NCI-H748 treated with DMSO at 0.1 percent for 48 hours (cell line): Measurements from ENCODE around the gene FMNL1.

Experiments
- DNase-seq: peaks from one replicate; lab custom pipeline; 2025; lab: John Stamatoyannopoulos, UW

Gene FMNL1

DNA sequence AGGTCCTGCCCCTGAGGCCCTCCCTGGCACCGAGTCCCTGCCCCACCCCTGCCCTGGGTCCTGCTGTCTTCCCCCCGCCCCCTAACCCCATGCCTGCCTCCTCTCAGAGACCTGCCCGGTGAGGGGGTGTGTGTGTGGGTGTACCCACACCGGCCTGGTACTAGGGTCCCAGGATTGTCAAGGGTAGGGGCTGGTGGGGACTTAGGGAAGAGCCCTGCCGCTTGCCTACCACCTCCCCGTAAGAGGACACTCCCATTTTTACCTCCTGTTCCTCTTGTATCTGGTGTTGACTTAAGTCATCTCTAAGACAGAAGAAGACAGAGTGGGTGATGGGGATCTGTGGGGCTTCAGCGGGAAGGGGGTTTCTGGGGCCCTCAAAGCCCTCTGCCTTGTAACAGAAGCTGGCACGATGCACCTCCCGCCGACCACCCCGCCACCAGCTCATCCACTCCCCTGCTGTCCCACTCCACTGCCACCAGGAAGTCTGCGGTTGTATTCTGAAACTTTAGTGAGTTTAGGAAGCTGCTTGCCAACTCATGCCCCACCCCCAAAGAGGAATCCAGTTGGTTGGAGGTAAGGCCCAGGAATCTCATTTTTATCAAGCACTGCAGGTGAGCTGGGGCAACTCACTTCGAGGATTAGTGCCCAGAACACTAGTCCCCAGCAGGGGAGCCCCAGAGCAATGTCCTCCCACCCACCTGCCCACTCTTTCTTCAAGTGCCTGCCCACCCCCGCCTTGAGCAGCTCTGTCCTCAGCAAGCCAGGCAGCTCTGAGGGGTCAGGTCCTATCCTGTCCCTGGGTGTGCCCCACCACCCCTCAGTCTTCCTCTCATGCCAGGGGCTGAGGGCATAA is 34.7 kb downstream of the FMNL1 start:
- no peak for DNase-seq

DNA sequence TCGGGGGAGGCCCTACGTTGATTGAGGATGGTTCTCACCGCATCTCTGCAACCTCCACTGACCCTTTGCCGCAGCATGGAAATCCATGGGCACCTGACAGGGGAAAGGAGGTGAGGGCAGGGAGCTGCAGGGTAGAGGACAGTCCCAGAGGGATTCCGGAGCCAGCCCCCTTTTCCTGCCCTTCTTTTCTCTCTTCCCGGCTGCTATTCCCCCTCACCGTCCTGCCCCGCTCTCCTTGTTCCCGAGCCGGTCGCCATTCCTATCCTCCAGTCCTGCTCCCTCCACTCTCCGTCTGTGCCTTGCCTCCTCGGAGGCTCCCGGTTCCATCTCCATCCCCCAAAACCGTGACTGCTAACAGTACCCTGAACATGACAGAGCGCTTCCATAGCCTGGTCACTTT is 35.4 kb downstream of the FMNL1 start:
- no peak for DNase-seq

DNA sequence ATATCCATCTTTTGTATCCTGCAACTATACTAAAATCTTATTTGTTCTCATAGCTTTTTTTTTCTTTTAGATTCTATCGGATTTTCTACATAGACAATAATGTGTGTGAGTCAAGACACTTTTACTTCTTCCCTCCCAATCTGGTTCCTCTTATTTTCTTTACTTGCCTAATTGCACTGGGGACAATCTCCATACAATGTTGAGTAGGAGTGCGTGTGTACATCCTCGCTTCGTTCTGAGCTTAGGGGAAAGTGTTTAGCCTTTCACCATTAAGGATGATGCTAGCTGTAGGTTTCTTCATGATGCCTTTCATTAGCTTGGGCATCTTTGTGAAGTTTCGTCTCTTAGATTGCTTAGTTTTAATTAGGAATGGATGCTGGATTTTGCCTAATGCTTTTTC is 37.3 kb downstream of the FMNL1 start:
- DNase-seq = no peak

DNA sequence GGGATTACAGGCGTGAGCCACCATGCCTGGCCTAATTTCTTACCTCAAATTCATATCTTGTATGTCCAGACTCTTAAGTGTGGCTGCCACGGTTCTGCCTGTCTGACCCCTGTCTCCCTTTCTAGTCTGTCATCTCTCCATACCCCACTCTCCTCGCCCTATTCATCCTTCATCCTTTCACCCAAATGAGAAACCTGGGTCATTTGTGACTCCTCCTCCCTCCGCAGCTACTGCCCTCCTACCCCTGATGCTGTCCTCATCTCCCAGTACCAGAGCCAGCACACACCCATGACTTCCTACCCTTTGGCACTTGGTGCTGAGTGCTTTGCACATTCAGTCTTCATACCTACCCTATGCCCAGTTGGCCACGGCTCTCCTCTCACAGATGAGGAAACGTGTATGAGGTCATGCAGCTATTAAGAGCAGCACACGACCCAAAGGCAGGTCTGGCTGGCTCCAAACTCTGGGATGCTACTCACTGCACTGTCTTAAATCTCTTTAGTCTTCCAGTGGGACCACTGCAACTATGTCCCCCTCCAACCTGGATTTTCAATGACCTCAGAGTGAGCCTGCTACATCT is 38.6 kb downstream of the FMNL1 start:
- no peak for DNase-seq

DNA sequence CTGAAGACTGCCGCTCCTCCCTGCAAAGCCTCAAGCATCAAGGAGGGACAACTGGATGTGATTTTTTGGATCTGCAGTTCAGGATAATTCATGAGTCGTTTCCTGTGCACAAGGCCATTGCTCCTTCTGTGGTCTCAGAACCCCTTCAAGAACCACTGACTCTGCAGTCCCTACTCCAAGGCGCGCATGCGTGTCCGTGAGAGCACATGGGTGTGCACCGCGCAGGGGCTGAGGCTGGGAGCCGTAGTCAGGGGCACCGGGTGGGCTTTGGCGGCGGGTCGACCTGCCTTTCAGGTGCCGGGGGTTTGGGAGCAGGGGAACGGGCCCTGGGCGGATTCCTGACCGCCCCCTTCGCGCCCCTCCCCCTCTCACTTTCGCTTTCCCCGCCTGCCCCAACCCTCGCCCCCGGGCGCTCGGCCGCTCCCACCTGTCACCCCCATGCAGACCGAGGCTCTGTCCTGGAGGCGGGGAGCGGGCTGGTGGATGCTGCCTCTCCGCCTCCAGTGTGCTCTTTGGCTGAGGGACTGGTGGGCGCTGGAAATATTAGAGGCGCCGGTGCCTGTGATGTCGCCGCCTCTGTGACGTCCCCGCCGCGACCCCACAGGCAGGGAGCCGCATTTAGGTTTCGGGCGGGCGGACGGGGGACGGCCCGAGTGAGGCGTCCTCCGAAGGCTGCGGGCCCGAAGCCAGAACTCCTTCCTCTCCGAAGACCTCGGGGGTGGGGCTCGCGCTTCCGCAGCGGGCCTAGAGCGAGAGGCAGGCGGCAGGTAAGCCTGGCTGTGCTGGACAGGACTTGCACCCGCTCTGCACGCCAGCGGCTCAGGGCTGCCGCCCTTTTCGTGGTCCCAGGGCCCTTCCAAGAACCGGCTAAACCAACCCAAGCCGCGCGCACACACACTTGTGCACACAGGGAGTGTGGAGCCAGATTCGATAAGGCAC is 40.2 kb downstream of the FMNL1 start, which contains the start of gene SPATA32:
TSS of gene SPATA32 (minus strand) at position 518 of the 939 bp plus-strand sequence. CDS start at position 440, 78 bp downstream.
- DNase-seq = no peak

DNA sequence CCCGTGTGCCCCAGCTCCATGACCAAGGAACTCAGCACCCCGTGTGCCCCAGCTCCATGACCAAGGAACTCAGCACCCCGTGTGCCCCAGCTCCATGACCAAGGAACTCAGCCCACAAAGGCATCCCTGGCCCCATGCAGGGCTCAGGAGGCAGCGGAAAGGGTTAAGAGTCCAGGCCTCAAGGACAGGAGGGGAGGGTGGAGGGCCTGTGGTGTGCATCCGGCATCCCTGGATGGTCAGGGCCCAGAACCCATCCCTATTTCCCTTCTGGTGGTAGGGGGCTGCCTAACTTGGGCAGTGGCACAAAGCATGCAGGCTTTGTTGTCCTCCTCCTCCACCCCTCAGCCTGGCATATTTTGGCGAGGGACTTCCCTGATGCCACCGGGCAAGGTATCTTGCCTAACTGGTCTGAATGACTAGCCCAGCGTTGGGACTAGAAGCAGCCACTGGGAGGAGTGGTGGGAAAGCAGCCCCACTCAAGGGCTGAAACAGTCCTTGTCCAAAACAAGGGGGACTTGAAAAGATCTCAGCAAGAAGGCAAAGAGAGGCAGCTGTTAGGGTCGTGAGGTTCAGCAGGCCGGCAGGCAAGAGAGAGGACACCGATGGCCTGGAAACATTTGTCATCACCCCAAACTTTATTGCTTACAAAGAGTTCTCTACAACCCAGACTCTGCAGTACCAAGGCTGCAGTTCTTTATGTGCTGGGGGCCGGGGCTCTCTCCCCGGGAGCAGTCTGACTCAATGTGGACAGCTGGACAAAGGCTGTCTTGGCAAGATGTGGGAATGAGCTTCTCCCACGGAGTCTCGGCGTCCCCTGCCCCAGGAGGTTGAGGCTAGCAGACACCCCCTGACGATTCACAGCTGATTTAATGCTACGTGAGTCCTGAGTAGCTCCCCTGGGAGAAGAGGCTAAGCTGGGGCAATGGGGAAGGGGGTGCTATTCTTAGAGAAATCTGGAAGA is 41.1 kb downstream of the FMNL1 start:
- no peak for DNase-seq

DNA sequence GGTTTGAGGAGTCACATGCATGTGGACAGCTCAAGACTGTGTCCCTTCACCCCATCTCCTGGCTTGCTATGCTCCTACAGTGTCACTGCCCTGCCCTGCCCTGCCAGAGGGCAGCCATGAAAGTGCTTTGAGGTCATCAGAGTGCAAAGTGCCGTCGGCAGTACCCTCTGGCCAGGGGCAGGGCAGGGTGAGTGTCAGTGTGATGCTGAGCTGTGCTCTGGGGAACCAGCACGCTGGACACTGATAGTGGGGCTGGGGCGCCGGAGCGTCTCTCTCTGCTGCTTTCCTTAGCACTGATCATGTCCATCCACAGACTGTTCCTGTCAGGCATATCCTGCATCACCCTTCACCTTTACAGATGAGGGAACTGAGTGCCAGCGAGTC is 41.8 kb downstream of the FMNL1 start:
- DNase-seq = no peak

DNA sequence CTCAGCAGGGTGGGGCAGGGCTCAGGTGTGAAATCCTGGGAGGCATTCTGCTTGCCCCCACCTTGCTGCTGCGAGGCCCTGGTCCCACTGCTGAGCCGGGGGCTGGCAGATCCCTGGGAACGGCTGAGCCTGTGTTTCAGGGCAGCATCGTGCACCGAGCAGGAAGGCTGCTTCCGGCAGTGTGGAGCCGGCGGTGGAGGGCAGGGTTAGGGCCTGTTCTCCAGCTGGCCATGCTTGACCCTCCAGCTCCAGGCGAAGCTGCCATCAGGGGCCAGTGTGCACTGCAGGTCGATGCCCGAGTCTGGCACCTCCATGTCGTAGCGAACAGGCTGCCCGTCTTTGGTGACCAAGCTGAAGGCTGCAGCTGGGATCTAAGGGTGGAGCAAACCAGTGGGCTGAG is 42.7 kb downstream of the FMNL1 start:
- no peak for DNase-seq

DNA sequence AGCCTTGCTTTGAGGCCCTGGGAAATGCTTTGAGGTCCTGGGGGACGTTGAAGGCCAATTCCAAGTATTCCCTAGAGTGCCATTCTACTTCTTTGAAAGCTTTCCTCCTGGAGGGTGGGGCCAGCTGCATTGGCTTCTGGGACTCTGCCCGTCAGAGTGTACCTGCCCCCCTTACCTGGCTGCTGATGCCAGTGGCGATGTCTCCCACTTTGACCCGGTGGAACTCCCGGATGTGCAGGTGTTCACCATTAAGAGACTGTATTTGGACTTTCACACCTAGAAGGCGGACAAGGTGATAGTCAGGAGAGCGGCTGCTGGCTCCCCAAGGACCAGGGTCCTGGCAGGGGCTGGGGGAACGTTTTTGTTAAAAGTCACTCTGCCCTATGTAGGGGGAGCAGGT is 43.3 kb downstream of the FMNL1 start:
- DNase-seq = no peak

DNA sequence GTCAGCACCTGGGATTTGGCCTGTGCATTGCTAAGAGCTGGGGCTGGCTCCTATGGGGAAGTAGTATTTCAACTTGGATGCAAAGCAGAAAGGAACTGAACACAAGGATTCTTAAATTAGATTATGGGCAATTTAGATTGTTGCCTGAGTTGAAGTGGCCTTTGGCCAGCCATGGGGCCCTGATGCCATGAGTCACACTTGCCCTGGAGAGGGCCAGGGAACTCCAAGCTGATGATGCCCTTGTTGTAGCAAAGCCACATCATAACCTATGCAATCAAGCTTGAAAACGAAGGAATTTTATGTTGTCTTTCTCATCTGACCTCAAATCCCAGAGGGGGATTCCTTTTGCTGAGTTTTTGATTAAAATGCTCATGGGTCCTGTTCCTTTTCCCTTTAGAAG is 44.1 kb downstream of the FMNL1 start:
- no peak for DNase-seq

DNA sequence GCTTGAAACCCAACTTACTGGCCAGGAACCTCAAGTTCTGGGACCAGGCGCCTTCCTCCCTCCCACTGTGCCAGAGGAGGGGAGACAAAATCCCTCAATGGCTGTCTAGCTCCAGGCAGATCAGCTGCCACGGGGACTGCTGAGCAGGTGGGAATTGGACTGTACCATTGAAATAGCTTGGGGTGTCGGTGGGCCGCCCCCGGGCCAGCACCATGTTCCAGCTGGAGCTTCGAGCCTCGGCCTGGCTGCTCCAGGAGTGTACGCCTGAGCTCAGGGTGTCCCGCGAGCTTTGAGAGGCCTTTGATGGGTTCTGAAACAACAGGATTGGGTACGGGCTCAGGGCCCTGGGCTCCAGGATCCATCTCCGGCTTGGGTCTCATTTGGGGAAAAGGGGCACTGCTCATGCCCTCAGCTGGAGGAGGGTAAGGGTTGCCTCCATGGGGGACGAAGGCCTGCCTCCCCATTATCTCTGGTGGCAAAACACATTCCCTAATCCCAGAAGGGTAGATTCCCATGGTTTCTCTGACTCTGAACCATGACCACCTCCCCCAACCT is 44.8 kb downstream of the FMNL1 start:
- no peak for DNase-seq

DNA sequence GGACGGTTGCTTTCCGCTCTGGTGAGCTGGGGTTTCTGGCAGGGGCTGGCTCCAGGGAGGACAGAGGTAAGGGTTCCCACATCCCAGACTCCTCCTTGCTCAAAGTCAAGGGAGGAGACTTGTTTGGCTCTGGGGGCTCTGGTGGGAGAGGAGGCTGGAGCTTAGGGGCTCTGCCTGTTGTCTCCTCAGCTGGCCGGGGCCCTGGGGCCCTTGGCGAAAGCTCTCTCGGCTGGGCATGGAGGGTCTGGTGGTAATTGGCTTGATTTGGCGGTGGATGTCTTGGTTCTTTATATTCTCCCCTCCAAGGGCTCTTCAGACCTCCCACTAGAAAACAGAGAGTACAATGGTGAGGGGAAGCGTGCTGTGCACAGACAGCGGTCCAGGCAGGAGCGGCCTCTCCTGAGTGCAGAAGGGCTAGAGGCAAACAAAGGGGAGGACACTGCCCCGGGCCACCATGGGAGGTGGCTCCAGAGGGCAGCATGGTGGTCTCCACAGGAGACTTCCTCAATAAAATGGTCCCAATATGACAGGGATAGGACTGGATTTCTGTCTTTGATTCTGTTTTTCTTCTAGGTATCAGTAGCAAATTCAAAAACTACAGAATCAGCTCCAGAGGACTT is 45.9 kb downstream of the FMNL1 start:
- no peak for DNase-seq

DNA sequence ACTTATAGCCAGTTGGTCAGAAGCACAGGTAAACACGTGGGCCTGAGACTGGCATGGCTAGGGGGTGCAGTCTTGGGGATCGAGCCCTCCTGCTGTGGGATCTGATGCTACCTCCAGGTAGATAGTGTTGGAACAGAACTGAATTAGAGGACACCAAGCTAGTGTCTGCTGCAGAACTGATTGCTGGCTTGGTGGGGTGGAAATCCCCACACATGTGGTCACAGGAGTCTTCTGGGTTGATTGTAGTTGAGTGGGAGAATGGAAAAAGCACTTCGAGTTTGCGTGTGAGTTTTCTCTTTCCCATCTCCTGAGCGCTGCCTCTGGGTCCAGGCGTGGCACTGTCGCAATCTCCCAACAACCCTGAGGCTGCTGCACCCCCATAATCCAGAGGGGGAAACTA is 48.2 kb downstream of the FMNL1 start:
- no peak for DNase-seq

DNA sequence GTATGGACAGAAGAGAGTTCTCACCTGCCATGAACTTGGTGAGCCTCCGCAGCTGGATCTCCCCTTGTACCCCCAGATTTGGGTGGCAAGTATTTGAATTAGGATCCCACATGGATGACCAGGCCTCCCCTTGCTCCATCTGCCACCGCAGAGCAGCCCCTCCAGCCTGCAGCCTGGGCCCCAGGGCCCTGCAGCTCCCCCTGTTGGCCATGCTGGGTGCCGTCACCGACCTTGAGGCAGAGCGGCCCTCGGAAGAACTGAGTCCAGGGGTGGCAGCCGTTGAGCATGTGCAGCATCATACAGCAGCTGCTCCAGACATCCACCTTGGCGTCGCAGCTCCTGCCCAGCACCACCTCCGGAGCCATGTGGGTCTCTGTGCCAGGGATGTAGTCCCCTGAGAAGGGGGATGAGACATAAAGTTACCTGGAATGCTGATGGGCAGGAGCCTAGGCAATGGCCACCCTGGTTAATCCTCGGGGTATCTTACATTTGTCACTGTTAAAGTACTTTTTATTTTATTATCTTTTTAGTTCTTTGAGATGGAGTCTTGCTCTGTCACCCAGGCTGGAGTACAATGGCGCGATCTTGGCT is 49.2 kb downstream of the FMNL1 start:
- DNase-seq = no peak

DNA sequence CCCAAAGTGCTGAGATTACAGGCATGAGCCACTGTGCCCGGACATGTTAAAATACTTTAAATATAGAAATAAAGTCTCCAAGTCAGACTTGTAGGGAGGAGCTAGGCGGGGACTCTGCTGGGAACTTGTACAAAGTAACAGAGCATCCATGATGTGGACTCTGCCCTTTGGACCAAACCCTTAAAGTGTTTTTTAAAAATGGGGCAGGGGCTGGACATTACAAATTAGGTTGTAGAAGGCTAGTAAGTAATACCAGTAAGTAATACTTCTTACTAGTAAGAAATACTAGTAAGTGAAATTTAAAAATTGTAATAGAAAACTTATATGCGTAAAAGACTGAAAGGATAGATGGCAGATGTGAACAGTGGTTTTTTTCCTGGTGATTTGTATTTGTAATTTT is 49.9 kb downstream of the FMNL1 start:
- DNase-seq = no peak

DNA sequence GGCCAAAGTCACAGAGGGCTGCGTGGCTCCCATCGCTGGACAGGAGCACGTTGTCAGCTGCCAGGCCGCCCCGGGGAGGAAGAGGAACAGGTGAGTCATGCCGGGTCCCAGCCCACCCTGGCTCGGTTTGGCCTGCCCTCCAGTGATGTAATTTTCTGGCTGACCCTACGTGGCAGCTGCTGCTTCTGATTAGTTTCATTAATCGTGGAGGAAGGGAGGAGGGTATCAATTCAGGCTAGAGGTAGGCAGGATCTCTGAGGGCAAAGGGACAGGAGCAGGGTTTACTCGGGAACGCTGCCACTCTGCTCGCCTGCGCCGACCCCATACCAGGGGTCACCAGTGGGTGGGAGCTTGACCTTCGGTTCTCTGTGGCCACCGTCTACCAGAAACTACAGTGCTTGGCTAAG is 51.9 kb downstream of the FMNL1 start:
- no peak for DNase-seq

DNA sequence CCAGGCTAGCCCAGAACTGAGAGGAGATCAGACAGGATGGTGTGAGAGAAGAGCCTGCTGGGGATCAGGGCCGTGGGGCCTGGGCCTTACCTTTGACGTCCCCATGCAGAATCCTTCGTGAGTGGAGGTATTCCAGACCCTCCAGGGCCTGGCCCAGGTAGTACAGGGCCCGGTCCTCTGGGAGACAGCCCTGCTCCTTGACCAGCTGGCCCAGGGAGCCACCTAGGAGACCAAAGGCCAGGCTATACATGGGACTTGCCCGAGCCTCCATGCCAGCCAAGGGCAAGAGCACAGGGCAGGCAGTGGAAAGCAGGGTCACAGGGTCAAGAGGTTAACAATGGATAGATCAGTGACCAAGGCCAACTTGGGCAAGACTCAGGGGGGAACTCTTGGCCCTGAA is 52.3 kb downstream of the FMNL1 start:
- no peak for DNase-seq

DNA sequence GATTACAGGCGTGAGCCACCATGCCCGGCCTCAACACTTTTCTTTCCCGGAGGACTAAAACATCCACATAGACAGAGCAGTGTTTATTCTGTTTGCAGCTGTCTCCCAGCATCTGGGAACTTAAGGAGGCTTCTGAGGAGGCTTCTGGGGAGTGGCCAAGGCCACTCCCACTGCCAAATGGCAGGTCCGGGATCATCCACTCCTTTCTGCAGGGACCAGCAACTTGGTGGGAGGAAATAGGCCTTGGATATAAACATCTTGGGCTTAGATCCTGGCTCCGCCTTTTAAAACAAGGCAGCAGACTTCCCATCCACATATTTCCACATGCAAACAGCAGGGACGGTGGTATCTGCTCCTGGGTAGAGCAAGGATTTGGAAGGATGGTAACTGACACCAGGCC is 54.3 kb downstream of the FMNL1 start:
- no peak for DNase-seq

DNA sequence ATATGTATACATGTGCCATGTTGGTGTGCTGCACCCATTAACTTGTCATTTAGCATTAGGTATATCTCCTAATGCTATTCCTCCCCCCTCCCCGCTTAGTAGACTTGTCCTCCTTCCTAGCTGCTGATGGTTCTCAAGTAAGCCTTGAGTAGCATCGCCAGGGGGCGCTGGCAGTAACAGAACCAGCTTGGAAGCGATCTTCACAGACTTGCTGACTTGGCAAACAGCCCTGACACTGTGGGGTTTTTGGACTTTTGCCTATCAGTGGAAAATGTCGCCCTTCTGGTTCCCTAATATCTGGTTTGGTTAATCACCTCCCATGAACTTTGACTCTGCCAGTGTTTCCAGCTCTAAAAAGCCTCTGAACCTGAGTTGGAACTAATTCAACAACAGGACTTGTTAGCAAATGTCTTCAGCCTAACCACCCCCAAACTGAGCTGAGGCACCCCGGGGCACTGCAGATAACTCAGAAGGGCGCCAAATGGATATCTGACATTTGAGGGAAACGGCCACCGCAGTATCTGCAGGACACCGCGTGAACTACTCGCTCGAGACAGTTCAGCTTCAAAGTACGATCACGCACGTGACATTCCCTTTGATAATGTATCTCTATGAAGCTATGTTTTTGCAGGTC is 55.6 kb downstream of the FMNL1 start:
- DNase-seq = peak; percentile 70

DNA sequence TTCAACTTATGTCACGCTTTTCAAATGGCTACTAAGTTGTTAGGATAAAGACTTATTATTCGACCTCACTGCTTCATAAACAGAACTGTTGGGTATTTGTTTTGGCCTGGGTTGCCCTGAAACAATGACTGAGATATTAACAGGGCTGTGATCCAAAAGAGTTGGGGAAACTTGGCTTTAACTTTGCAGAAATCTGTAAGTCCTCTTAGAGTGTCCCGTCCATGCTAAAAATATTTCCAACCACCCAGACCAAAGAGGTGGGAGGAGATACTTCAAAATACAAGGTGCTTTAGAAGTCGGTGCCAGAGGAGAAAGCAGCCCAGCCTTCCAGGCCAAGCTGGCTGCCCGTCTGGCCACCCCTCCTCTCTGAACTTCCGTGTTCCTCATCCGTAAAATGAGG is 56.3 kb downstream of the FMNL1 start:
- no peak for DNase-seq
